ENCODE data around the gene TMEM74B. TPM values are rescaled to one million over a fixed set of nuclear protein-coding genes. Genes with fewer than 3 reads are reported as not detected.

TMEM74B gene
- total RNA-seq, 2 donors from 2014 or later: not detected

DNA sequence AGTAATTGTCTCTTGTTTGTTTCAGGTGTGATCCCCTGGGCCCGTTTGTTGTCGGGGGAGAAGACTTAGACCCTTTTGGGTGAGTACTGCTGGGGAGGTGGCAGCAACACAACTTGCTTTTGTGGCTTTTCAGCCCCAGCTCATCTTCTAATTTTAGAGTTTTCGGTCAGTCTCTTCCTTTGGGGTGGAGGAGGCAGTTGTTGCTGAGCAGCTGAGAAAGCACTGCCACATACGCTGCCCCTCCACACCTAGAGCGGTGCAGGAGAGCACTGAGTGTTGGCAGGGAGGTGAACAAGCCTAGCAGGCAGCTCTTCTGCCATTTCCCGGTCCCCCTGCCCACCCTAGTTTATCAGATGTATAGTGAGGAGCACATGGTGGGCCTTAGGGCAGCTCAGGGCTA, 21.7 kb downstream of the TMEM74B start:
- no peak for TF ChIP-seq POLR2A (IDR thresholded peaks at IDR 0.05)
- no peak for TF ChIP-seq CTCF (IDR thresholded peaks at IDR 0.05)
- Histone ChIP-seq H3K27me3 (no peaks in the 10 kb centered on the region), H3K27ac (no peak overlapping the region), H3K36me3 (replicated peaks in 1 of 2; ENCODE audit: insufficient read depth in 1 of 2, low read depth in 2 of 2) (peaks cover 0 to 47% of the 10 kb centered on the region in 2 donors), H3K9me3 (no peaks in the 10 kb centered on the region), H3K4me3 (no peak overlapping the region), H3K4me1 (peaks cover 10% of the 10 kb centered on the region)
- no peak for DNase-seq
- ATAC-seq: no peak
- 94 to 100% methylated on average over 6 of the region's 6 CpGs for WGBS, 2 donors
- intact Hi-C loops (cut with DNase I): no loop called here

DNA sequence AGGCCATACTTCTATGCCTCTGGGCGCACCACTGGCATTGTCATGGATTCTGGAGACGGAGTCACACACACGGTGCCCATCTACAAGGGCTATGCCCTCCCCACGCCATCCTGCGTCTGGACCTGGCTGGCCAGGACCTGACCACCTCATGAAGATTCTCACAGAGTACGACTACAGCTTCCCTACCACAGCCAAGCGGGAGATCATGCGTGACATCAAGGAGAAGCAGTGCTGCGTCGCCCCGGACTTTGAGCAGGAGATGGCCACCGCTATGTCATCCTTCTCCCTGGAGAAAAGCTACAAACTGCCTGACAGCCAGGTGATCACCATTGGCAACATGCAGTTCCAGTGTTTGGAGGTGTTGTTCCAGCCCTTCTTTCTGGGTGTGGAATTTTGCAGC, 23.8 kb downstream of the TMEM74B start:
- Histone ChIP-seq H3K27me3 (no peaks in the 10 kb centered on the region), H3K4me3 (no peak overlapping the region), H3K9me3 (no peaks in the 10 kb centered on the region), H3K27ac (no peak overlapping the region), H3K4me1 (peaks cover 10% of the 10 kb centered on the region), H3K36me3 (replicated peaks in 1 of 2; ENCODE audit: insufficient read depth in 1 of 2, low read depth in 2 of 2) (peaks cover 0 to 41% of the 10 kb centered on the region in 2 donors)
- no peak for TF ChIP-seq CTCF (IDR thresholded peaks at IDR 0.05)
- TF ChIP-seq POLR2A (IDR thresholded peaks at IDR 0.05): no peak
- intact Hi-C loops (cut with DNase I): no loop called here
- DNase-seq (no peak), ATAC-seq (no peak)
- WGBS, 2 donors: 98 to 100% methylated on average over 12 of the region's 12 CpGs

GRCh38 chr20:1160496-1160895, 24.3 kb downstream of the TMEM74B start:
- intact Hi-C loops (cut with DNase I): no loop called here
- TF ChIP-seq POLR2A (IDR thresholded peaks at IDR 0.05) (no peak), CTCF (IDR thresholded peaks at IDR 0.05) (no peak)
- H3K4me3 ChIP-seq: no peak overlapping the region
- ATAC-seq (no peak), DNase-seq (no peak)
- no peaks in the 10 kb centered on the region for H3K27me3 ChIP-seq
- peaks cover 10% of the 10 kb centered on the region for H3K4me1 ChIP-seq
- H3K9me3 ChIP-seq: no peaks in the 10 kb centered on the region
- 96 to 97% methylated on average over 9 to 10 of the region's 10 CpGs for WGBS, 2 donors
- no peak overlapping the region for H3K27ac ChIP-seq
- peaks cover 0 to 36% of the 10 kb centered on the region in 2 donors for H3K36me3 ChIP-seq (replicated peaks in 1 of 2; ENCODE audit: insufficient read depth in 1 of 2, low read depth in 2 of 2)

- no peak for DNase-seq
- H3K9me3 ChIP-seq: no peaks in the 10 kb centered on the region
- no peaks in the 10 kb centered on the region for H3K27me3 ChIP-seq
- H3K36me3 ChIP-seq (replicated peaks in 1 of 2; ENCODE audit: insufficient read depth in 1 of 2, low read depth in 2 of 2): no peaks in the 10 kb centered on the region
- 92 to 100% methylated on average over 3 of the region's 3 CpGs for WGBS, 2 donors
- no peak overlapping the region for H3K4me3 ChIP-seq
- no peak overlapping the region for H3K27ac ChIP-seq
- ATAC-seq: no peak
- intact Hi-C loops (cut with DNase I): no loop called here
- H3K4me1 ChIP-seq: no peaks in the 10 kb centered on the region
- TF ChIP-seq POLR2A (IDR thresholded peaks at IDR 0.05) (no peak), CTCF (IDR thresholded peaks at IDR 0.05) (no peak)
These were observed 29.4 kb downstream of the TMEM74B start for GRCh38 chr20:1155342-1155741.

DNA sequence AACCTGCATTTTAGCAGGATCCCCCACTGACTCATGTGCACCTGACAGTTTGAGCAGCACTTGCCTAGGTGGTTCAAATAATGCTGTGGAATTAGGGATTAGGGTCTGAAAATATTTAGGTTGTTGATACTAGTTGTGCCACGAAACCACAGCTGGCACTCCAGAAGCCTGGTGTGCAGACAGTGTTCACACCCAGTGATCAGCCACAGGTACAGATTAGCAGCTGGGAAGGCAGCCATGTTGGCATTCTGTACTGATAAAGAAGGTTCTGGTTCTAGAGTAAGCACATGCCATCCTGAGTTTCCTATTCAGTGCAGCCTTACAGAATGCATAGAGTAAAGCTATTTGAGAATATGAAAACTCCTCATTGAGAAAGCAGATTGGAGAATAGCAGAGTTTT, 30.1 kb downstream of the TMEM74B start:
- ATAC-seq (no peak), DNase-seq (no peak)
- whole genome bisulfite sequencing, 2 donors: 50 to 76% methylated on average over 1 of the region's 1 CpG
- H3K27me3 ChIP-seq: no peaks in the 10 kb centered on the region
- H3K4me1 ChIP-seq: no peaks in the 10 kb centered on the region
- H3K4me3 ChIP-seq: no peak overlapping the region
- no peaks in the 10 kb centered on the region for H3K9me3 ChIP-seq
- no peaks in the 10 kb centered on the region for H3K36me3 ChIP-seq (replicated peaks in 1 of 2; ENCODE audit: insufficient read depth in 1 of 2, low read depth in 2 of 2)
- intact Hi-C loops (cut with DNase I): no loop called here
- H3K27ac ChIP-seq: no peak overlapping the region
- no peak for TF ChIP-seq POLR2A (IDR thresholded peaks at IDR 0.05)
